Astrocyte (in vitro differentiated cells and primary cell): ENCODE results near the gene PSKH1.

Experiments
- CTCF ChIP-seq: IDR thresholded peaks from 2 replicates; pipeline ENCODE4 v1.5.1; 2011; ENCODE audit warnings: low read depth, mild to moderate bottlenecking, inconsistent platforms, low read length, moderate library complexity; ENCODE audit not compliant: insufficient read depth
- EZH2 ChIP-seq: IDR thresholded peaks from 2 replicates; pipeline ENCODE4 v1.6.1; 2012; ENCODE audit warnings: mild to moderate bottlenecking, low read length, inconsistent platforms; ENCODE audit not compliant: insufficient read depth

DNA sequence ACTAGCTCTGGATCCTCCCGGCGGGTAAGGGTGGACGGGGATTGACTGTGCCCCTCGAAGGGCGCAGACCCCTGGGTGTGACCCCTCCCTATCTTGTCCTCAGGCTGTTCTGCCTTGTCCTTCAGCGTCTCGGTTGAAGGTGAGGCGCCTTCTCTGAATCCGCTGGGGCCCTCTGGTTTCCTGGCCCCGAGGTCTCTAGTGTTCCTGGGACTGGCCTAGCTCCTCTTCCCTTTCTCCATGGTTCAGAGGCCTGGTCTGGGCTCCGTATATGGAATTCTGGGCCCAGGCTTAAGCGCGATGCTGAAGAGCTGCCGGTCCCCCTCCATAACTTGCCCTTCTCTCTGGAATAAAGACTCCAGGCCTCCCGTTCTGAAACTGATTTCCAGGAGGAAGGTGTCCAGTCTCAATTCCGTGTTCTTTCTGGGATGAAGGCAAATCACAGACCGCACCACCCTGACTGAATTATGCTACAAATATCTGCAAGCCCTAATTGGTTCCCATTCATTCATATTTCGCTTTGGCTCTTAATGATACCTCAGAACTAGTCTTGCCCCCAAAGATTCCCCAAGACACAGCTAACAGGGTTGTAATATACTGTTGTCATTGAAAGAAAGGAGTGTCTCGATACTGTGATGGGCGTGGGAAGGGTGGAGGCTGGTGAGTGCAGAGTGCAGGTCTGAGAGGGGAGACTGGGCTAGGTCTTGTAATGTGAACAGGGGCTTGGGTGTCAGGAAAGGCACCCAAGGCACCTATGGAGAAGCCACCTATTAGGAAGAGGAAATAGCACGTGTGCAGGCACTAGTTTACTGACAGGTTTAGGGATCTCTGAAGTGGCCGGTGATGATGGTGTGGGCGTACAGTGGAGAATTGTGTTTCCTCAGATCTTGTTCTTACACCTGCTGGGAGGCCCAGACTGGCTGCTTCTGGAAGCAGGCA, 19.4 kb upstream of the PSKH1 start:
- TF ChIP-seq CTCF (no peak), EZH2 (no peak)
